C4-2B (cell line): ENCODE measurements around the gene IFT172.
A peak's percentile ranks its signal among the peaks of the same experiment; 100 is the strongest.

Source experiments
- H3K27ac ChIP-seq: fragments of 450-650 bp; 2 replicates; pipeline ENCODE4 v1.5.1; 2017
- CTCF ChIP-seq: fragments of 450-650 bp; conservative IDR thresholded peaks from 2 replicates; pipeline ENCODE4 v1.5.1; 2017; ENCODE audit warnings: mild to moderate bottlenecking
- ZFX ChIP-seq: fragments of 450-650 bp; IDR thresholded peaks from 2 replicates; pipeline ENCODE4 v1.6.1; 2017

IFT172 gene

GRCh38 chr2:27408601-27409320 lies 80.8 kb downstream of the IFT172 start:
- peak overlapping the region; percentile 99 for H3K27ac ChIP-seq
- TF ChIP-seq CTCF (peak; percentile 8; the same call in 1 of the 2 replicates), ZFX (no peak)

DNA sequence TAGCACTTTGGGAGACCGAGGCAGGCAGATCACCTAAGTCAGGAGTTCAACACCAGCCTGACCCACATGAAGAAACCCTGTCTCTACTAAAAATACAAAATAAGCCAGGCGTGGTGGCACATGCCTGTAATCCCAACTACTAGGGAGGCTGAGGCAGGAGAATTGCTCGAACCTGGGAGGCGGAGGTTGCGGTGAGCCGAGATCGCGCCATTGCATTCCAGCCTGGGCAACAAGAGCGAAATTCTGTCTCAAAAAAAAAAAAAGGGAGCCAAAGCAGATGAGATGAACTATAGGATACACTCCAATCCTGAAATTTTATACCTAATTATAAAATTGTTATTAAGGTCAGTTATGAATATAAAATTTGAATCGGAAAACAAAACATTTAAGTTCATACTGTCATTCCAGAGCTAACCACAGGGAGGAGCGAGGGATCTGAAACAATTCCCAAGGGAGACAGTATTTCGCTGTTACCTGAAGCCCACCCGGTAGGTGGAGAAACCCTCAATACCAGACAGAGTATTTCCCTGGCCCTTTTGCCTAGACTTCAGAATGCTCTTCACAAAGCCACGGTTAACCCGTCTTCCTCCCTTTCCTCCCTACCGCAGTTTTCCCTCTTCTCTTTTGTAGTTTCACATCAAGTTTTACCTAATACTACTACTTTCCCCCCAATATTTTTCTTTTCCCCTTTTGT lies 81.6 kb downstream of the IFT172 start:
- peak overlapping the region; percentile 13; the same call in 1 of the 2 replicates for H3K27ac ChIP-seq
- TF ChIP-seq ZFX (no peak), CTCF (peak; percentile 76)

DNA sequence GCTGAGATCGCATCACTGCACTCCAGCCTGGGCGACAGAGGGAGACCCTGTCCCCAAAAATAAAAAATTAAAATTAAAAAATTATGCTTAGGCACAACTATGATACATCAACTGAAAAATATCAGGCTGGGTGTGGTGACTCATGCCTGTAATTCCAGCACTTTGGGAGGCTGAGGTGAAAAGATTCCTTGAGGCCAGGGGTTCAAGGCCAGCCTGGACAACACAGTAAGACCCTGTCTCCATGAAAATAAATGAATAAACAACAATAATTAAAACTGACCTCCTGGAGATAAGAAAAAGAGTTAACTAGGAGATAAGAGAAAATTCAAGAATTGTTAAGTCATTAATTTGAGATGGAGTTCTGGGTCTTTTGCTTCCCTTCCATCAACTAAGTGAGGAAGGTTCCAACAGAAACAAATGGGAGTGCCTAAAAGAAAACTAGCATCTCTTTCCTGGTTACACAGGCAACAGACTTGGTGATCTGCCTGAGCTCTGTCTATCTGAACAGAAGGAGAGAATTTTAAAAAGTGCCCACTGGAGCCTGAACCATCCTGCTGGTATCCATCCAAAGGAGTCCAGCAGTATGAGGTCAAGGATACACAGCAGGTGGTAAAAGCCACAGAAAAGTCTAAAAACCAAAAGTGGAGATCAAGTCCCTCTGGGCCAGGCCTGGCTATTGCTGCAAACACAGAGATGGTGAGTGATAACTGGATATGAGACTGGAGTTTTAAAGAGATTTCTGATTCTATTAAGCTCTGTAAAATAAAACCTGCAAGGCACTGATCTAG lies 89.0 kb downstream of the IFT172 start:
- H3K27ac ChIP-seq, result no peak overlapping the region
- TF ChIP-seq CTCF (no peak), ZFX (no peak)

DNA sequence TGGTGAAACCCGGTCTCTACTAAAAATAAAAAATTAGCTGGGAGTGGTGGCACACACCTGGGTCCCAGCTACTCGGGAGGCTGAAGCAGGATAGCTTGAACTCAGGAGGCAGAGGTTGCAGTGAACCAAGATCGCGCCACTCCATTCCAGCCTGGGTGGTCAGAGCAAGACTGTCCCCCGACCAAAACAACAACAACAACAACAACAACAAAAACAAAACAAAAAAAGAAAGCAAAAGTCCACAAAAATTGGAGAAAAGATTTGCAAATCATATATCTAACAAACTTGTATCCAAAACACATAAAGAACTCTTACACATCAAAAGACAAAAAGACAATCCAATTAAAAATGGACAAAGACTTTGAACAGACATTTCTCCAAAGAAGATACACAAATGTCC lies 90.6 kb downstream of the IFT172 start:
- TF ChIP-seq CTCF (no peak), ZFX (no peak)

More for the DNA sequence above, 90.6 kb downstream of the IFT172 start:
- no peak overlapping the region for H3K27ac ChIP-seq
